Measurements from ENCODE around the gene GLYATL3. TPM values are rescaled to one million over a fixed set of nuclear protein-coding genes. Genes with fewer than 3 reads are reported as not detected.

Gene GLYATL3
- total RNA-seq, 4 donors from 2014 or later = not detected

DNA sequence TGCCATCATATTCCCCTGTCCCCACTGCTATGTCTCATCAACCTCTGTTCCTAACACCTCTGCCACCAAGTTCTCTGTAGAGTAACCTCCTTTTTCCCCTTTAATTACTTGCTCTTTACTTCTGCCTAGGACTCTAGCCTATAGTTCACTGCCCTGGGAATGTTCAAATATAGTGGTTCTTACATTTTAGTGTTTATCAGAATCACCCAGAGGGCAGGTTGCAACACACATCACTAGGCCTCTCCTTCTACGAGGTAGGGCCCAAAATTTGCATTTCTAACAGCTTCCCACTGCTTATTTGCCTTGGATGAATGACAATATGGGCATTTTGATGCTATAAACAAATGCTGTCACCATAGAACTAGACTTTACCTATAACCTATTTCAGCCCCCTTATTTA, 27.6 kb downstream of the GLYATL3 start:
- in situ Hi-C loops (cut with MboI; ENCODE audit: low sequenced_read_pairs in 4 of 4) = loop anchor here in 1 of 4 donors (25.0 kb wide), 1 partner anchor 310 kb away; no protein-coding TSS in a partner anchor
- TF ChIP-seq POLR2A (IDR thresholded peaks at IDR 0.05) = no peak
- TF ChIP-seq, protein P1, sequence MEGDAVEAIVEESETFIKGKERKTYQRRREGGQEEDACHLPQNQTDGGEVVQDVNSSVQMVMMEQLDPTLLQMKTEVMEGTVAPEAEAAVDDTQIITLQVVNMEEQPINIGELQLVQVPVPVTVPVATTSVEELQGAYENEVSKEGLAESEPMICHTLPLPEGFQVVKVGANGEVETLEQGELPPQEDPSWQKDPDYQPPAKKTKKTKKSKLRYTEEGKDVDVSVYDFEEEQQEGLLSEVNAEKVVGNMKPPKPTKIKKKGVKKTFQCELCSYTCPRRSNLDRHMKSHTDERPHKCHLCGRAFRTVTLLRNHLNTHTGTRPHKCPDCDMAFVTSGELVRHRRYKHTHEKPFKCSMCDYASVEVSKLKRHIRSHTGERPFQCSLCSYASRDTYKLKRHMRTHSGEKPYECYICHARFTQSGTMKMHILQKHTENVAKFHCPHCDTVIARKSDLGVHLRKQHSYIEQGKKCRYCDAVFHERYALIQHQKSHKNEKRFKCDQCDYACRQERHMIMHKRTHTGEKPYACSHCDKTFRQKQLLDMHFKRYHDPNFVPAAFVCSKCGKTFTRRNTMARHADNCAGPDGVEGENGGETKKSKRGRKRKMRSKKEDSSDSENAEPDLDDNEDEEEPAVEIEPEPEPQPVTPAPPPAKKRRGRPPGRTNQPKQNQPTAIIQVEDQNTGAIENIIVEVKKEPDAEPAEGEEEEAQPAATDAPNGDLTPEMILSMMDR (IDR thresholded peaks at IDR 0.05 in 4 of 5, conservative IDR thresholded peaks at IDR 0.05 in 1 of 5) = no peak

DNA sequence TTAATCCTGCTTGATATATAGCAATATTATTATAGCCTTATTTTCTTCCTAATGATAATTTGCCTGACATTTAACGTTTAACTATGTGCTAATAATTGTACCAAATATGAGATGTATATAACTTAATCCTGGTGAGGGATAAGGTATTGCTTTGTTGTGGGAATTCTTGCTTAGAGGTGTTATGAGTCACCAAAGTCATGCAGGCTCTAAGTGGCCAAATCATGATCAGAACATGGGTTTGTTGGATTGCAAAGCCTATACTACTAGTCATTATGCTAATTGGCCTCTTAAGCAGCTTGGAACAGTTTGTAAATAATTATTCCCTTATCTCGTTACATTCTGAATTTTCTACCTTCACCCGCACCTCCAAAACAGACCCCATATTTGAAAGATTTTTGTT, 28.8 kb downstream of the GLYATL3 start:
- Histone ChIP-seq H3K27me3 (no peaks in the 10 kb centered on the region), H3K36me3 (no peaks in the 10 kb centered on the region), H3K4me3 (no peak overlapping the region), H3K4me1 (no peaks in the 10 kb centered on the region), H3K27ac (no peak overlapping the region), H3K9me3 (no peaks in the 10 kb centered on the region)
- in situ Hi-C loops (cut with MboI; ENCODE audit: low sequenced_read_pairs in 4 of 4) (loop anchor here in 1 of 4 donors (25.0 kb wide), 1 partner anchor 309 kb away; no protein-coding TSS in a partner anchor), intact Hi-C loops (cut with DNase I; ENCODE audit: low total_unique reads) (no loop called here)
- ATAC-seq (no peak), DNase-seq (no peak)
- TF ChIP-seq, protein P1 (IDR thresholded peaks at IDR 0.05 in 4 of 5, conservative IDR thresholded peaks at IDR 0.05 in 1 of 5) = no peak
- no peak for TF ChIP-seq POLR2A (IDR thresholded peaks at IDR 0.05)

More for the DNA sequence above, 27.6 kb downstream of the GLYATL3 start:
- intact Hi-C loops (cut with DNase I; ENCODE audit: low total_unique reads) = no loop called here
- no peak for DNase-seq
- no peaks in the 10 kb centered on the region for H3K27me3 ChIP-seq
- H3K4me3 ChIP-seq = no peak overlapping the region
- H3K27ac ChIP-seq = no peak overlapping the region
- ATAC-seq = no peak
- H3K4me1 ChIP-seq = no peaks in the 10 kb centered on the region
- no peaks in the 10 kb centered on the region for H3K36me3 ChIP-seq
- no peaks in the 10 kb centered on the region for H3K9me3 ChIP-seq

DNA sequence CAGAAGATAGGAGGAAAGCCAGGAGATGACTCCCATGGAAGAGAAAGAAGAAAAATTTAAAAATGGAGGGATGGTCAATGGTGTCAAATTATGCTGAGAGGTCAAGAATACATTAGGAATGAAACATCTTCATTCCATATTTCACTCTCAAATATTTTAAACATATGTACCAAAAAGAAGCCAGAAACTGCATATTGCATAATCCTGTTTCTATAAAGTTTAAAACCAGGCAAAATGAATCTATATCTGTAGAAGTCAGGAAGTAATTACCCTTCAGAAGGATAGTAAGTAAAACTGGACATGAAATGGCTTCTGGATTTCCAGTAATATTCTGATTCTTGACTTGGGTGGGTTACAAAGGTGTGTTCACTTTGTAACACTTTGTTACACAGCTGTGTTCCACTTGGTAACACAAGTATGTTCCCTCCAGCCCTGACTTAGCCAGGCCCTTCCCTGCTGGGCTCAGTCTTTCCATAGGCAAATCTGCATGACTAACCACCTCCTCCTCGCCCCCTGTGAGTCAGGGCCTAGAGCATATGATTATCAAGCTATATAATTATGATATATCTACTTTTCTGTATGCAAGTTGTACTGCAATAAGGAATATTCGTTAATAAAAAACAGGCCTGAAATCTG, 30.5 kb downstream of the GLYATL3 start:
- Histone ChIP-seq H3K9me3 (no peaks in the 10 kb centered on the region), H3K27me3 (no peaks in the 10 kb centered on the region), H3K4me1 (no peaks in the 10 kb centered on the region), H3K36me3 (no peaks in the 10 kb centered on the region), H3K27ac (no peak overlapping the region), H3K4me3 (no peak overlapping the region)
- ATAC-seq (no peak), DNase-seq (no peak)
- intact Hi-C loops (cut with DNase I; ENCODE audit: low total_unique reads) = loop anchor here (5.0 kb wide), 1 partner anchor 317 kb away; no protein-coding TSS in a partner anchor
- TF ChIP-seq, protein P1 (IDR thresholded peaks at IDR 0.05 in 4 of 5, conservative IDR thresholded peaks at IDR 0.05 in 1 of 5) = no peak
- TF ChIP-seq POLR2A (IDR thresholded peaks at IDR 0.05) = no peak
- in situ Hi-C loops (cut with MboI; ENCODE audit: low sequenced_read_pairs in 4 of 4) = loop anchor here in 2 of 4 donors (10.0 to 25.0 kb wide), 2 partner anchors 307 to 325 kb away; no protein-coding TSS in a partner anchor

DNA sequence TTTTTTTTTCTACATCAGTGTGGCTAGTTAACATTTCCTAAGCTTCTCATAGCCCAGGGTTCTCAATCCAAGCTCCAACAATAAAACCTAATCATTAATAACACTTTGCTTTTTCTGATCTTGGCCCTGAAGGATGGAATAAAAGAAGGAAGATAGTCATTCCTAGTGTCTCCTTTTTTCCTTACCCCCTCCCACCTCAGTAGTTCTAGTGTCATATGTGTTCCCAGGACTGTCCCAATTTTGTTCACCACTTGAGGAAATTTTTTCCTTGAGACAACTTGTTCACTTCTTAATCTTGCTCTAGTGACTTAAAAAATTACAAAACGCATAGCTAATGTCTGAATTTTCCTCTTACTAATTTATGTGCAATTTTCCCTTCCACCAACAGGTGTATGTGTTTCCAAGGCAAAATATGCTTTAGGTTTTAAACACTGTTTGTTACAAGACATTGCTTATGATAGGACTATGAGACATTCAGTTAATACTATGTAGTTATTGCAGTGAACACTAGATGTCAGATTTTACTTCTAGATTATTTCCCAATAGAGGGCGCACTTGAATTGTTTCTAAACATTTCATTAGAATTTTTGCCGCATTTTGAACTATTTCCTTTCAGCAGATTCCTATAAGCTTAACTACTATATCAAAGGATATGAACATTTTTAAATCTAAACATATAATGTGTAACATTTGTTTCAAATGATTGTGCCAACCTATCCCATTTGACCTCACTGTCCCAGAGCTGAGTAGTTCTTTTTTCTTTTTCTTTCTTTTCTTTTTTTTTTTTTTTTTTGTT, 32.2 kb downstream of the GLYATL3 start:
- no peaks in the 10 kb centered on the region for H3K27me3 ChIP-seq
- in situ Hi-C loops (cut with MboI; ENCODE audit: low sequenced_read_pairs in 4 of 4) = loop anchor here in 2 of 4 donors (10.0 to 25.0 kb wide), 2 partner anchors 305 to 323 kb away; no protein-coding TSS in a partner anchor
- intact Hi-C loops (cut with DNase I; ENCODE audit: low total_unique reads) = loop anchor here (1.0 to 5.0 kb wide), 2 partner anchors 74 to 315 kb away; no protein-coding TSS in a partner anchor
- H3K36me3 ChIP-seq = no peaks in the 10 kb centered on the region
- H3K9me3 ChIP-seq = no peaks in the 10 kb centered on the region
- peak overlapping the region in 2 of 4 donors; percentile 6 to 24 for H3K4me3 ChIP-seq
- TF ChIP-seq, protein P1 (IDR thresholded peaks at IDR 0.05 in 4 of 5, conservative IDR thresholded peaks at IDR 0.05 in 1 of 5) = peak; percentile 27 to 71 (median 55)
- no peak for TF ChIP-seq POLR2A (IDR thresholded peaks at IDR 0.05)
- no peak overlapping the region for H3K27ac ChIP-seq
- H3K4me1 ChIP-seq = no peaks in the 10 kb centered on the region
- no peak for DNase-seq
- peak; percentile 54 to 64 for ATAC-seq
